H9 (cell line): ENCODE measurements around the gene PACSIN3. TPM values are rescaled to one million over a fixed set of nuclear protein-coding genes. Genes with fewer than 3 reads are reported as not detected.
A peak's percentile ranks its signal among the peaks of the same experiment; 100 is the strongest.

Experiments
- DNase-seq: peaks from one replicate; pipeline ENCODE4 v3.0.0-alpha.2; 2017
- H2AFZ ChIP-seq: one replicate; pipeline ENCODE4 v1.6.1; 2013; ENCODE audit warnings: mild to moderate bottlenecking, low read length, control low read depth, moderate library complexity
- H2AK5ac ChIP-seq: 2 replicates; pipeline ENCODE4 v1.6.1; 2013; ENCODE audit warnings: low read length, control low read depth, mixed read lengths; ENCODE audit not compliant: insufficient read length
- H2BK120ac ChIP-seq: one replicate; pipeline ENCODE4 v1.6.1; 2013; ENCODE audit warnings: low read depth, mild to moderate bottlenecking, low read length, control low read depth, inconsistent platforms; ENCODE audit not compliant: poor library complexity, severe bottlenecking
- H2BK12ac ChIP-seq: 2 replicates; pipeline ENCODE4 v1.6.1; 2013; ENCODE audit warnings: low read length, control low read depth, mixed read lengths, low read depth; ENCODE audit not compliant: insufficient read length
- H2BK15ac ChIP-seq: 2 replicates; pipeline ENCODE4 v1.6.1; 2013; ENCODE audit warnings: low read depth, low read length, control low read depth
- H2BK20ac ChIP-seq: one replicate; pipeline ENCODE4 v1.6.1; 2013; ENCODE audit warnings: low read depth, mild to moderate bottlenecking, low read length, control low read depth, inconsistent platforms; ENCODE audit not compliant: poor library complexity, severe bottlenecking
- H2BK5ac ChIP-seq: 2 replicates; pipeline ENCODE4 v1.6.1; 2013; ENCODE audit warnings: low read length, control low read depth, mixed read lengths; ENCODE audit not compliant: insufficient read length
- H3K14ac ChIP-seq: 2 replicates; pipeline ENCODE4 v1.6.1; 2013; ENCODE audit warnings: low read length, control low read depth; ENCODE audit not compliant: insufficient read depth
- H3K18ac ChIP-seq: 2 replicates; pipeline ENCODE4 v1.6.1; 2013; ENCODE audit warnings: low read depth, mild to moderate bottlenecking, mixed read lengths, low read length, control low read depth; ENCODE audit not compliant: insufficient read length
- H3K23ac ChIP-seq: 2 replicates; pipeline ENCODE4 v1.6.1; 2013; ENCODE audit warnings: low read length, control low read depth, mixed read lengths, low read depth; ENCODE audit not compliant: insufficient read length
- H3K23me2 ChIP-seq: 2 replicates; pipeline ENCODE4 v1.6.1; 2013; ENCODE audit warnings: low read depth, mild to moderate bottlenecking, mixed read lengths, low read length, control low read depth; ENCODE audit not compliant: insufficient read length, poor library complexity, severe bottlenecking
- H3K27ac ChIP-seq: 2 replicates; pipeline ENCODE4 v1.5.1; 2013; ENCODE audit warnings: low read length, control low read depth, mixed read lengths, low read depth; ENCODE audit not compliant: insufficient read length
- H3K27me3 ChIP-seq: 2 replicates; pipeline ENCODE4 v1.6.1; 2013; ENCODE audit warnings: low read length, control low read depth, inconsistent platforms; ENCODE audit not compliant: insufficient read depth
- H3K4ac ChIP-seq: 2 replicates; pipeline ENCODE4 v1.6.1; 2013; ENCODE audit warnings: low read depth, mild to moderate bottlenecking, control low read depth, inconsistent platforms, low read length, moderate library complexity
- H3K4me1 ChIP-seq: 2 replicates; pipeline ENCODE4 v1.6.1; 2013; ENCODE audit warnings: low read length, control low read depth, inconsistent platforms; ENCODE audit not compliant: insufficient read depth
- H3K4me2 ChIP-seq: 2 replicates; pipeline ENCODE4 v1.6.1; 2013; ENCODE audit warnings: low read length, control low read depth, mixed read lengths; ENCODE audit not compliant: insufficient read length, insufficient read depth
- H3K56ac ChIP-seq: 2 replicates; pipeline ENCODE4 v1.6.1; 2013; ENCODE audit warnings: low read depth, mild to moderate bottlenecking, mixed read lengths, low read length, control low read depth; ENCODE audit not compliant: insufficient read length
- H3K79me1 ChIP-seq: 2 replicates; pipeline ENCODE4 v1.6.1; 2013; ENCODE audit warnings: low read depth, mild to moderate bottlenecking, moderate library complexity, low read length, control low read depth, inconsistent platforms; ENCODE audit not compliant: insufficient read depth, poor library complexity, severe bottlenecking
- H3K79me2 ChIP-seq: 2 replicates; pipeline ENCODE4 v1.6.1; 2013; ENCODE audit warnings: low read length, control low read depth, inconsistent platforms; ENCODE audit not compliant: insufficient read depth
- H3K9ac ChIP-seq: 2 replicates; pipeline ENCODE4 v1.6.1; 2013; ENCODE audit warnings: low read length, control low read depth, mixed read lengths; ENCODE audit not compliant: insufficient read length; ENCODE audit errors: extremely low read depth
- H3K9me3 ChIP-seq: one replicate; pipeline ENCODE4 v1.6.1; 2013; ENCODE audit warnings: low read depth, low read length, inconsistent platforms; ENCODE audit not compliant: control insufficient read depth
- H3T11ph ChIP-seq: one replicate; pipeline ENCODE4 v1.6.1; 2013; ENCODE audit warnings: mild to moderate bottlenecking, low read length, control low read depth, inconsistent platforms
- H4K20me1 ChIP-seq: one replicate; pipeline ENCODE4 v1.6.1; 2013; ENCODE audit not compliant: control insufficient read depth, insufficient read length, insufficient read depth
- H4K5ac ChIP-seq: 2 replicates; pipeline ENCODE4 v1.6.1; 2013; ENCODE audit warnings: low read depth, mild to moderate bottlenecking, mixed read lengths, low read length, control low read depth; ENCODE audit not compliant: insufficient read length
- H4K8ac ChIP-seq: replicated peaks from 2 replicates; pipeline ENCODE4 v1.6.1; 2013; ENCODE audit warnings: low read length, control low read depth, mixed read lengths, low read depth; ENCODE audit not compliant: insufficient read length
- H4K91ac ChIP-seq: 2 replicates; pipeline ENCODE4 v1.6.1; 2013; ENCODE audit warnings: low read depth, mild to moderate bottlenecking, moderate library complexity, mixed read lengths, low read length, control low read depth; ENCODE audit not compliant: insufficient read length
- H3K27ac Mint-ChIP-seq, 3 experiments: 2 replicates in 2 of 3; 3 replicates in 1 of 3; pipeline ENCODE4 v1.8.0; 2020 to 2021; ENCODE audit warnings: mixed read lengths in 3 of 3, mild to moderate bottlenecking in 1 of 3, moderate library complexity in 1 of 3
- H3K27me3 Mint-ChIP-seq: 2 replicates; pipeline ENCODE4 v1.8.0; 2021; ENCODE audit warnings: low read depth, mild to moderate bottlenecking, moderate library complexity, mixed read lengths
- H3K36me3 Mint-ChIP-seq, 3 experiments: 2 replicates in 2 of 3; 3 replicates in 1 of 3; pipeline ENCODE4 v1.8.0; 2020 to 2021; ENCODE audit warnings: low read depth in 3 of 3, mixed read lengths in 3 of 3; ENCODE audit not compliant: insufficient read depth in 1 of 3
- H3K4me1 Mint-ChIP-seq, 2 experiments: 2 replicates each; pipeline ENCODE4 v1.8.0; 2020; ENCODE audit warnings: mixed read lengths in 2 of 2
- H3K4me3 Mint-ChIP-seq, 2 experiments: 2 replicates in 1 of 2; 3 replicates in 1 of 2; pipeline ENCODE4 v1.8.0; 2020 to 2021; ENCODE audit warnings: mild to moderate bottlenecking in 2 of 2, mixed read lengths in 2 of 2, moderate library complexity in 1 of 2
- H3K9me3 Mint-ChIP-seq, 2 experiments: 2 replicates in 1 of 2; 3 replicates in 1 of 2; pipeline ENCODE4 v1.8.0; 2020; ENCODE audit warnings: mild to moderate bottlenecking in 2 of 2, mixed read lengths in 2 of 2, moderate library complexity in 1 of 2
- WGBS: extraction: QIAGEN DNeasy Blood & Tissue Kit; methylation state at CpG from one replicate; pipeline ENCODE4 v1.1.7; 2013; ENCODE audit warnings: missing lambda C conversion rate, low lambda C conversion rate, mixed read lengths; ENCODE audit not compliant: insufficient read length; ENCODE audit errors: extremely low coverage; 5-methylcytosine and 5-hydroxymethylcytosine counted together
- total RNA-seq: library from RNA; stranded (reverse); gene quantifications from 2 replicates; pipeline ENCODE4 v1.2.1, GENCODE V29; 2021
- TF ChIP-seq, protein P1 (sequence below): fragments of 200-600 bp; sonication (generic); conservative IDR thresholded peaks from 3 replicates; pipeline ENCODE4 v1.8.0; 2021; ENCODE audit warnings: antibody characterized with exemption, mild to moderate bottlenecking

PACSIN3 gene
- total RNA-seq, 1 experiment from 2014 or later = 63.0 TPM

DNA sequence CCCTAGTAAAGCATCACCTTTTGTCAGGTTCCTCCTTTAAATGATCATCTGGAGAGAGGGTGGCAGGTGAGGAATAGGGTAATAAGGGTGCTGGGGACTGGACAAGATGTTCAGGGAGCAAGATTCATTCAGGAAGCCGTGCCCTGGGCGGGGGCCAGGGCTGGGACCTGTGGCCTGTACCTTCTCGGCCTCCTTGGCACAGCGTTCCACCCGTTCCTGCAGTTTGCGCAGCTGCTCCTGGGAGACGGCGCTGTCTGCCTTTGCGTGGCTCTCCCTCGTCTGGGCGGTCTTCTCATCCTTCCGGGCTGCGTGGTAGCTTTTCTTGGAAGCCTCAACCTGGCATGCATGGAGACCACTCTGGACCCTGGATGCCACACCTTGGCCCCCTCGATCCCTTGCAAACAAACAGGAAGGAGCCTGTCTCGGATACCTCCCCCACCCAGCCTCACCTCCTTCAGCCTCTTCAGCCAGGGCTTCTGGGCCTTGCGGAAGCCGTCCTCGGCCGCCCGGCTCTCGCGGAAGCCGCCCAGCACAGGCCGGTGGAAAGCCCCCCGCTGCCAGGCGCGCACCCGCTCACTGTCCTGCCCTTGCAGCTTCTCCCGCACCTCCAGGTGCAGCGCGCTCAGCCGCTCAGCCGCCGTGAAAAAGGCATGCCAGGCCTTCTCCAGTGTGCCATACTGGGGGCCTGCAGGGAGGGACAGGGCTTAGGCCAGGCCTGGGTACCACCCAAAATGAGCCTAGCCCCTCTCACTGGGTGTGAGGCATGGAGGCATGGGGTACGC lies 6.0 kb downstream of the PACSIN3 start:
- no peak overlapping the region for H3K56ac ChIP-seq
- peaks cover 7% of the 10 kb centered on the region for H3K79me1 ChIP-seq
- H3K79me2 ChIP-seq = peaks cover 13% of the 10 kb centered on the region; the same call in 1 of the 2 replicates
- H3K9me3 ChIP-seq = no peaks in the 10 kb centered on the region
- DNase-seq = no peak
- Mint-ChIP-seq H3K27ac (peak overlapping the region in 1 of 3 experiments; percentile 38; a peak in 1 of 7 replicates), H3K4me3 (no peak overlapping the region), H3K36me3 (peaks cover 2 to 25% (median 24%) of the 10 kb centered on the region in 3 experiments; a peak in 5 of 7 replicates), H3K4me1 (peaks cover 28 to 29% of the 10 kb centered on the region in 2 experiments), H3K9me3 (no peaks in the 10 kb centered on the region), H3K27me3 (no peaks in the 10 kb centered on the region)
- H2BK5ac ChIP-seq = no peak overlapping the region
- H2BK120ac ChIP-seq = no peak overlapping the region
- TF ChIP-seq, protein P1, sequence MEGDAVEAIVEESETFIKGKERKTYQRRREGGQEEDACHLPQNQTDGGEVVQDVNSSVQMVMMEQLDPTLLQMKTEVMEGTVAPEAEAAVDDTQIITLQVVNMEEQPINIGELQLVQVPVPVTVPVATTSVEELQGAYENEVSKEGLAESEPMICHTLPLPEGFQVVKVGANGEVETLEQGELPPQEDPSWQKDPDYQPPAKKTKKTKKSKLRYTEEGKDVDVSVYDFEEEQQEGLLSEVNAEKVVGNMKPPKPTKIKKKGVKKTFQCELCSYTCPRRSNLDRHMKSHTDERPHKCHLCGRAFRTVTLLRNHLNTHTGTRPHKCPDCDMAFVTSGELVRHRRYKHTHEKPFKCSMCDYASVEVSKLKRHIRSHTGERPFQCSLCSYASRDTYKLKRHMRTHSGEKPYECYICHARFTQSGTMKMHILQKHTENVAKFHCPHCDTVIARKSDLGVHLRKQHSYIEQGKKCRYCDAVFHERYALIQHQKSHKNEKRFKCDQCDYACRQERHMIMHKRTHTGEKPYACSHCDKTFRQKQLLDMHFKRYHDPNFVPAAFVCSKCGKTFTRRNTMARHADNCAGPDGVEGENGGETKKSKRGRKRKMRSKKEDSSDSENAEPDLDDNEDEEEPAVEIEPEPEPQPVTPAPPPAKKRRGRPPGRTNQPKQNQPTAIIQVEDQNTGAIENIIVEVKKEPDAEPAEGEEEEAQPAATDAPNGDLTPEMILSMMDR = no peak
- no peak overlapping the region for H3T11ph ChIP-seq
- no peak overlapping the region for H3K23ac ChIP-seq
- H3K14ac ChIP-seq = no peak overlapping the region; the same call in 1 of the 2 replicates
- H4K5ac ChIP-seq = no peak overlapping the region
- no peak overlapping the region for H2AFZ ChIP-seq
- H3K4me2 ChIP-seq = no peak overlapping the region
- no CpG with 5 or more reads among the region's 35 CpGs for WGBS
- no peak overlapping the region for H2BK12ac ChIP-seq
- H3K27me3 ChIP-seq = no peaks in the 10 kb centered on the region
- no peak overlapping the region for H2AK5ac ChIP-seq
- H4K8ac ChIP-seq = no peak overlapping the region
- 0 out of 2 replicates have a peak overlapping the region, but pooled peaks have one; percentile 9 for H2BK15ac ChIP-seq
- no peak overlapping the region for H3K27ac ChIP-seq
- H4K91ac ChIP-seq = no peak overlapping the region
- peaks cover 5% of the 10 kb centered on the region; the same call in 1 of the 2 replicates for H3K4me1 ChIP-seq
- no peak overlapping the region for H3K4ac ChIP-seq
- no peaks in the 10 kb centered on the region for H4K20me1 ChIP-seq
- H2BK20ac ChIP-seq = no peak overlapping the region
- no peak overlapping the region for H3K9ac ChIP-seq
- no peak overlapping the region for H3K18ac ChIP-seq
- H3K23me2 ChIP-seq = peaks cover 8% of the 10 kb centered on the region
